Trophoblast cell (in vitro differentiated cells and primary cell): ENCODE results near the gene FCRL2. TPM values are rescaled to one million over a fixed set of nuclear protein-coding genes. Genes with fewer than 3 reads are reported as not detected.

Experiments used
- DNase-seq, 2 donors: peaks; one replicate each; pipeline ENCODE4 v3.0.0-alpha.2; 2016
- H2AFZ ChIP-seq: 2 replicates; pipeline ENCODE4 v1.6.1; 2013; ENCODE audit warnings: low read length, moderate library complexity, mild to moderate bottlenecking; ENCODE audit not compliant: insufficient read depth, poor library complexity
- H2AK5ac ChIP-seq: 2 replicates; pipeline ENCODE4 v1.6.1; 2013; ENCODE audit warnings: mild to moderate bottlenecking, low read length
- H2BK120ac ChIP-seq: 2 replicates; pipeline ENCODE4 v1.6.1; 2013; ENCODE audit warnings: low read length, mild to moderate bottlenecking, moderate library complexity; ENCODE audit not compliant: insufficient read depth, poor library complexity
- H2BK12ac ChIP-seq: 2 replicates; pipeline ENCODE4 v1.6.1; 2013; ENCODE audit warnings: mild to moderate bottlenecking, low read length, moderate library complexity
- H2BK5ac ChIP-seq: 2 replicates; pipeline ENCODE4 v1.6.1; 2013; ENCODE audit warnings: low read length, low read depth, moderate library complexity, mild to moderate bottlenecking; ENCODE audit not compliant: poor library complexity
- H3K14ac ChIP-seq: 2 replicates; pipeline ENCODE4 v1.6.1; 2013; ENCODE audit warnings: mild to moderate bottlenecking, low read length
- H3K18ac ChIP-seq: 2 replicates; pipeline ENCODE4 v1.6.1; 2013; ENCODE audit warnings: mild to moderate bottlenecking, low read length
- H3K23ac ChIP-seq: 2 replicates; pipeline ENCODE4 v1.6.1; 2013; ENCODE audit warnings: low read length
- H3K27ac ChIP-seq: 2 replicates; pipeline ENCODE4 v1.5.1; 2013; ENCODE audit warnings: low read depth, mild to moderate bottlenecking, inconsistent platforms, low read length, moderate library complexity
- H3K27me3 ChIP-seq: 2 replicates; pipeline ENCODE4 v1.6.1; 2013; ENCODE audit warnings: inconsistent platforms, mild to moderate bottlenecking, low read length, moderate library complexity; ENCODE audit not compliant: insufficient read depth
- H3K36me3 ChIP-seq, 2 experiments: 1 replicate in 1 of 2; 2 replicates in 1 of 2; pipeline ENCODE4 v1.6.1; 2013; ENCODE audit warnings: low read length in 2 of 2, mild to moderate bottlenecking in 2 of 2, moderate library complexity in 1 of 2; ENCODE audit not compliant: insufficient read depth in 2 of 2, control insufficient read depth in 1 of 2
- H3K4ac ChIP-seq: 2 replicates; pipeline ENCODE4 v1.6.1; 2013; ENCODE audit warnings: low read depth, mild to moderate bottlenecking, low read length, moderate library complexity
- H3K4me1 ChIP-seq, 2 experiments: 1 replicate in 1 of 2; 2 replicates in 1 of 2; pipeline ENCODE4 v1.6.1; 2013; ENCODE audit warnings: low read length in 2 of 2, mild to moderate bottlenecking in 2 of 2, moderate library complexity in 1 of 2; ENCODE audit not compliant: insufficient read depth in 2 of 2, control insufficient read depth in 1 of 2
- H3K4me2 ChIP-seq: 2 replicates; pipeline ENCODE4 v1.6.1; 2013; ENCODE audit warnings: inconsistent platforms, mild to moderate bottlenecking, low read length, moderate library complexity
- H3K4me3 ChIP-seq: 2 replicates; pipeline ENCODE4 v1.5.1; 2013; ENCODE audit warnings: mild to moderate bottlenecking, low read depth, low read length, inconsistent platforms
- H3K79me1 ChIP-seq: one replicate; pipeline ENCODE4 v1.6.1; 2013; ENCODE audit warnings: low read length
- H3K79me2 ChIP-seq: 2 replicates; pipeline ENCODE4 v1.6.1; 2013; ENCODE audit warnings: low read length, mild to moderate bottlenecking; ENCODE audit not compliant: control insufficient read depth, insufficient read depth, poor library complexity
- H3K9ac ChIP-seq: 2 replicates; pipeline ENCODE4 v1.6.1; 2013; ENCODE audit warnings: mild to moderate bottlenecking, low read length
- H3K9me3 ChIP-seq: 2 replicates; pipeline ENCODE4 v1.6.1; 2013; ENCODE audit warnings: low read depth, mild to moderate bottlenecking, control low read depth, inconsistent platforms, low read length; ENCODE audit not compliant: insufficient read depth
- H4K12ac ChIP-seq: 2 replicates; pipeline ENCODE4 v1.6.1; 2013; ENCODE audit warnings: low read depth, mild to moderate bottlenecking, low read length, moderate library complexity
- H4K8ac ChIP-seq: 2 replicates; pipeline ENCODE4 v1.6.1; 2013; ENCODE audit warnings: low read depth, mild to moderate bottlenecking, low read length, moderate library complexity
- H4K91ac ChIP-seq: one replicate; pipeline ENCODE4 v1.6.1; 2013; ENCODE audit warnings: low read depth, mild to moderate bottlenecking, low read length, moderate library complexity
- WGBS: extraction: QIAGEN DNeasy Blood & Tissue Kit; methylation state at CpG from one replicate; pipeline ENCODE4 v1.1.7; 2013; ENCODE audit warnings: missing lambda C conversion rate; ENCODE audit not compliant: insufficient read length, insufficient coverage; ENCODE audit errors: extremely low coverage; 5-methylcytosine and 5-hydroxymethylcytosine counted together
- polyA plus RNA-seq: library from polyadenylated mRNA; stranded (reverse); fragments of 200-250 nt; gene quantifications from 2 replicates; pipeline ENCODE4 v1.2.3, GENCODE V29; 2013

FCRL2 gene
- not detected in 2 replicates for polyA plus RNA-seq

- H3K9ac ChIP-seq: no peak within 1 kb of the TSS
- no peaks in the 10 kb centered on the region for H3K9me3 ChIP-seq
- no peak within 1 kb of the TSS for H4K91ac ChIP-seq
- no peak within 1 kb of the TSS for H3K4me3 ChIP-seq
- H3K79me2 ChIP-seq: no peaks in the 10 kb centered on the region
- H4K12ac ChIP-seq: no peak within 1 kb of the TSS
- no peak within 1 kb of the TSS for H3K4me2 ChIP-seq
- no peak for DNase-seq
- no peaks in the 10 kb centered on the region for H3K4me1 ChIP-seq
- no peak within 1 kb of the TSS for H3K14ac ChIP-seq
- no peak within 1 kb of the TSS for H2AK5ac ChIP-seq
- H3K27ac ChIP-seq: no peak within 1 kb of the TSS
- H2BK12ac ChIP-seq: no peak within 1 kb of the TSS
- H3K18ac ChIP-seq: no peak within 1 kb of the TSS
- no peak within 1 kb of the TSS for H2AFZ ChIP-seq
- H4K8ac ChIP-seq: no peak within 1 kb of the TSS
- no peak within 1 kb of the TSS for H2BK5ac ChIP-seq
- H3K27me3 ChIP-seq: no peaks in the 10 kb centered on the region
- H3K23ac ChIP-seq: no peak within 1 kb of the TSS
- H3K79me1 ChIP-seq: no peaks in the 10 kb centered on the region
- no peak within 1 kb of the TSS for H2BK120ac ChIP-seq
- WGBS: no CpG with 5 or more reads among the region's 1 CpG
- H3K36me3 ChIP-seq: no peaks in the 10 kb centered on the region
- H3K4ac ChIP-seq: no peak within 1 kb of the TSS
These were observed at the start of gene FCRL2 for GRCh38 chr1:157776971-157777391. Gene FCRL2 (minus strand): TSS chr1:157777132. CDS start chr1:157777073, 59 bp downstream.

- H3K27ac ChIP-seq: no peak overlapping the region
- no peak overlapping the region for H3K4me3 ChIP-seq
- no peak overlapping the region for H3K18ac ChIP-seq
- H3K79me2 ChIP-seq: no peaks in the 10 kb centered on the region
- no peaks in the 10 kb centered on the region for H3K4me1 ChIP-seq
- H3K14ac ChIP-seq: no peak overlapping the region
- no peak overlapping the region for H3K23ac ChIP-seq
- H2BK120ac ChIP-seq: no peak overlapping the region
- H3K9ac ChIP-seq: no peak overlapping the region
- no peak overlapping the region for H3K4me2 ChIP-seq
- no peak overlapping the region for H2BK12ac ChIP-seq
- H3K36me3 ChIP-seq: no peaks in the 10 kb centered on the region
- H3K9me3 ChIP-seq: no peaks in the 10 kb centered on the region
- no peak overlapping the region for H3K4ac ChIP-seq
- no peak overlapping the region for H4K8ac ChIP-seq
- H2AK5ac ChIP-seq: no peak overlapping the region
- no peak overlapping the region for H2AFZ ChIP-seq
- no peak overlapping the region for H4K91ac ChIP-seq
- H4K12ac ChIP-seq: no peak overlapping the region
- H2BK5ac ChIP-seq: no peak overlapping the region
- no CpG with 5 or more reads among the region's 2 CpGs for WGBS
- no peaks in the 10 kb centered on the region for H3K79me1 ChIP-seq
- H3K27me3 ChIP-seq: no peaks in the 10 kb centered on the region
- DNase-seq: no peak
These were observed 43.4 kb upstream of the FCRL2 start for GRCh38 chr1:157820299-157820698.

GRCh38 chr1:157819896-157820295, 43.0 kb upstream of the FCRL2 start, which contains the start of gene FCRL1:
Gene FCRL1 (minus strand): TSS chr1:157820120. CDS start chr1:157820037, 83 bp downstream.
- WGBS: no CpG with 5 or more reads among the region's 3 CpGs
- Histone ChIP-seq H3K4me3 (no peak within 1 kb of the TSS), H3K4me1 (no peaks in the 10 kb centered on the region), H3K9me3 (no peaks in the 10 kb centered on the region), H2BK5ac (no peak within 1 kb of the TSS), H4K91ac (no peak within 1 kb of the TSS), H2AK5ac (no peak within 1 kb of the TSS), H3K27ac (no peak within 1 kb of the TSS), H3K79me2 (no peaks in the 10 kb centered on the region), H3K79me1 (no peaks in the 10 kb centered on the region), H3K23ac (no peak within 1 kb of the TSS), H3K4me2 (no peak within 1 kb of the TSS), H3K14ac (no peak within 1 kb of the TSS), H3K18ac (no peak within 1 kb of the TSS), H3K36me3 (no peaks in the 10 kb centered on the region), H3K4ac (no peak within 1 kb of the TSS), H4K8ac (no peak within 1 kb of the TSS), H3K9ac (no peak within 1 kb of the TSS), H3K27me3 (no peaks in the 10 kb centered on the region), H2BK12ac (no peak within 1 kb of the TSS), H4K12ac (no peak within 1 kb of the TSS), H2AFZ (no peak within 1 kb of the TSS), H2BK120ac (no peak within 1 kb of the TSS)
- no peak for DNase-seq

DNA sequence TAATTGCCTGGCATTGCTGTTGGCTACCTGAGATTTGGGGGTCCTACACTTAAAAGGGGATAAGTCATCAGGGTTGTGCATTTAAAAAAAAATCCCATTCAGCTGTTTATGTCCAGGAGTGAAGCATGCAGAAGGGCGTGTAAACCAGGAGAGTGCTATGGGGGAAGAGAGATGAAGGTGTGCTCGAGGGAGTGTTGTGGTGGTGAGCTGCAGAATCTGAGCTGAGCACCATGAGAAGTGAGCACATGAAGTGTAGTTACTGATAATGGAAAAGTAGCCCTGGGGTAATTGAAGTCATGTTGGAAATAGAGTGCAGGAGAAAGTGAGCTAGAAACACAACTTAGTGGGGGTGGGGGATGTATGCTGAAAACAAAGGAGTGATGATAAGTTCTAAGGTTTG, 42.3 kb upstream of the FCRL2 start:
- no peak overlapping the region for H3K27ac ChIP-seq
- H2BK120ac ChIP-seq: no peak overlapping the region
- H4K91ac ChIP-seq: no peak overlapping the region
- H2BK12ac ChIP-seq: no peak overlapping the region
- no peak overlapping the region for H2AK5ac ChIP-seq
- no peaks in the 10 kb centered on the region for H3K27me3 ChIP-seq
- DNase-seq: no peak
- H3K14ac ChIP-seq: no peak overlapping the region
- H4K8ac ChIP-seq: no peak overlapping the region
- H3K4me2 ChIP-seq: no peak overlapping the region
- H3K4me1 ChIP-seq: no peaks in the 10 kb centered on the region
- H3K4ac ChIP-seq: no peak overlapping the region
- no peaks in the 10 kb centered on the region for H3K79me2 ChIP-seq
- no peaks in the 10 kb centered on the region for H3K9me3 ChIP-seq
- no peak overlapping the region for H2BK5ac ChIP-seq
- WGBS: no CpG with 5 or more reads among the region's 2 CpGs
- H4K12ac ChIP-seq: no peak overlapping the region
- no peak overlapping the region for H3K9ac ChIP-seq
- H3K18ac ChIP-seq: no peak overlapping the region
- no peak overlapping the region for H3K4me3 ChIP-seq
- H3K36me3 ChIP-seq: no peaks in the 10 kb centered on the region
- H3K23ac ChIP-seq: no peak overlapping the region
- H3K79me1 ChIP-seq: no peaks in the 10 kb centered on the region
- no peak overlapping the region for H2AFZ ChIP-seq
